GM21717 (cell line): ENCODE results near the gene CAT.

Source experiments
- ATAC-seq: cut with Tn5 transposase; IDR thresholded peaks from one replicate; pipeline ENCODE4 v1.9.1; 2021; ENCODE audit warnings: mild to moderate bottlenecking, moderate library complexity; ENCODE audit not compliant: unreplicated experiment

Gene CAT

DNA sequence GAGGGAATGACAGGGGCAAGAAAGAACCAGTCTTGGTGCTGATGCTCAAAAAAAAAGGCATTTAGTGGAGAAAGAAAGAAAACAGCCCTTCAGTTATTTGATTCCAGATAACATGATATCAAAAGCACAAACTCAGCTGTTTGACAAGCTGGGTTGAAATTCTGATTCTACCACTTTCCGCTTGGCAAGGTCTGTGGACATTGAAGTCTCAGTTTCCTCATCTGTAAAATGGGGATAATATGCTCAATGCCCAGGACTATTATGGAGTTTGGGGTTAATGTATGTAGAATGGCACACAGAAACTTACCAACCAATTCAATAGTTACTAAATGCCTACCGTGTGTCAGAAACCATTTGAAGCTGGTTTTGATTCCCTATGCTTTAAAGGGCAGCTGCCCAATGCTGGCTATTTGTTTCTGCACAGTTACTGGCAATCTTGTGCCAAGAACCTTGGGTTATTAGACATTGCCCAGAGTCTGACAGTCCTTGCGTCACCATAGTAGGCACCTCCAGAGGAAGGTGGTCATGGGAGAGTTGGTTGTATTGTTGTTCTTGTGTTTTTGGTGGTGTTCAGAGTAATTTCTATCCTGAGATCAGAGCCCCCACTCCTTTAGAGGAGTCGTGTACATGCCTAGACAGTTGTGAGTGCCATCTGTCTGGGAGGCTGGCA, 55.3 kb downstream of the CAT start:
- no peak for ATAC-seq

DNA sequence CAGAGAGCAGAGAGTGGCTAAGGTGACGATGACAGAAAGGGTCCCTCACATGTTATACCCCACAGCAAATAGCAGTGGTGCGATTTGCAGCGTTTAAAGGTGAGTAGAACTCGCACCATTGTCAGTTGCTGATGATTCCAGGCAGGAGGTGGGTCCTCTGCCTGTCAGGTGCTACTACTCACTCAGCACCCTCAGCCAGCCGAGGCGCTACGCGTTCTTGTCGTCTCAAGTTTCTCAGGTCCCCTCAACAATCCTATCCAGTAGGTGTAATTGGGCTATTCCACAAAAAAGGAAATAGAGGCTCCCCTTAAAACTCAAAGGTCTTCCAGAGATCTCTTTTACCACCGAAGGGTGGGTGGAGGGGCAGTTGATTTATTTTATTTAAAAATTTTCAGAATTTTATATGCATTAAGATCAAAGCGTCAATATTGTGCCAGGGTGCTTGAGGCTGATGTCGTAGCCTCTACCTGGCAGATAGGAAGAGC, 56.5 kb downstream of the CAT start:
- no peak for ATAC-seq

GRCh38 chr11:34495724-34496377, 57.1 kb downstream of the CAT start:
- no peak for ATAC-seq

DNA sequence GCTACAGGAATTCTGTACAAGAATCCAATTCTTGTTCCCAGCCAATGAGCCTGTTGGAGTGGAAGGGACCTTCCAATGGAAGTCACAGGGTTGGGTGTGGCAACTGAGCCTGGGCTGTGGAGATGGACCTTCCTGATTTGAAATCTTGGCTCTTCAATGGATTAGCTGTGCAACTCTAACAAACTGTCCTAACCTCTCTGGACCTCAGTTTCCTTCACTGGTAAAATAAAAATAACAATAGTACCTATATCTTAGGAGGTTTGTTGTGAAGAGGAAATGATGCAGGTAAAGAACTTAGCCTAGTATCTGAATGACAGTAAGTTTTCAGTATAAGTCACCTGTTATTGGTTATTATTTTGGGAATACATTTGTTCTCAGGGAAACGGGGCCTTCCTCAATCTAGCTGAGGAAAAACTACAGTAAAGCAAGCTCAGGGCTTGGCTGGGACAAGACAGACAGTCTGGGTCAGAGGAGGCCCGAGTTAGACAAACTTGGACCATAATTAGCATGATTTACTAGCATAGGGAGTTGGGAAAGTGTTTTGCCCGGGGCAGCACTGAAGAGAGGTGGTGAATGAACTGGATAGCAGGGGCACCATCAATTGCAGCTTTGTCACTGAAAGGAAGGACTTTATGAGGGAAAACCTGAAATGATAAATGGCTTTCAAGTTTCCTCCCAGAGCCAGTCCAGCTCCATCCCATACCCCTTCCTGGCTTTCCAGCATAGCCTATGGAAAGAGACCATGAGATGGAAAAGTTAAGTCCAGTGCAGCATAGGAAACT, 61.2 kb downstream of the CAT start:
- no peak for ATAC-seq

DNA sequence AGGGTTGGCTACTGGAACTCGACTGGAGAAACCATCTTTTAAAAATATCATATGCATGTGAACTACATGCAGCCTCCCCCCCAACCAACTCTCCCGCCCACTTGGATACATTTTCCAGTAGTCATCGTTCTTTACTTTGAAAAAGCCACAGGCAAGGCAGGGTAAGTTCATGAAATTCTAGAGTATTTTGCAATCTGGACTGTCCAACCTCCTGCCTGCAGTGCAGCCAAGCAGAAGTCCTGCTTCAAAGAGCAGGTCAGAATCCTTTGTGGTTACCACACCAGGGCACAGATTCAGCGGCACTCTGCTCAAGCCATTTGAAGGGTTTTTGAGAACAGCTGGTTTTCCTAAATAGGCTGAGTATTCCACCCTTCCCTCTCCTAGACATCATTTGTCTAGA, 62.8 kb downstream of the CAT start:
- ATAC-seq: no peak

- no peak for ATAC-seq
These were observed 63.2 kb downstream of the CAT start for GRCh38 chr11:34501949-34502348.

- no peak for ATAC-seq
These were observed 64.2 kb downstream of the CAT start for GRCh38 chr11:34502949-34503348.

- no peak for ATAC-seq
These were observed 67.1 kb downstream of the CAT start for GRCh38 chr11:34505874-34506273.

DNA sequence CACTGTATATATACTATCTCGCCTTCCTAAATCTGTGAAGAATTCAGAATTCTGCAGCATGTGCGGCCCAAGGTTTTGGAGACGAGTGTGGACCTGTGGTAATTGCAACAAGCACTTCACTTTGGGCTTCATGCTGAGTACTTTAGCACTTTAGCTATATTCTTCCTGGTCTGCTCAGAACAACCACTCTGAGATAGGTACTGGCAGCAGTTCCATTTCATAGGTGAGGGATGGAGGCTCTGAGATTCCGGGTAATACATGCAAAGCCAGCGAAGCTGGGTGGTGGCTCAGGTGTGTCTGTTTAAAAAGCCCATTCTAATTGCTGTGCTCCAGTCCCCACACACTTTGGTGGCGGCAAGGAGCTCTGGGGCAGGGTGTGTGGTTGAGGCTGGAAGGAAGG, 68.4 kb downstream of the CAT start:
- no peak for ATAC-seq

GRCh38 chr11:34507610-34508009, 68.9 kb downstream of the CAT start:
- ATAC-seq: no peak

- no peak for ATAC-seq
These were observed 69.8 kb downstream of the CAT start for GRCh38 chr11:34508524-34508923.

GRCh38 chr11:34509336-34509876, 70.7 kb downstream of the CAT start:
- no peak for ATAC-seq

DNA sequence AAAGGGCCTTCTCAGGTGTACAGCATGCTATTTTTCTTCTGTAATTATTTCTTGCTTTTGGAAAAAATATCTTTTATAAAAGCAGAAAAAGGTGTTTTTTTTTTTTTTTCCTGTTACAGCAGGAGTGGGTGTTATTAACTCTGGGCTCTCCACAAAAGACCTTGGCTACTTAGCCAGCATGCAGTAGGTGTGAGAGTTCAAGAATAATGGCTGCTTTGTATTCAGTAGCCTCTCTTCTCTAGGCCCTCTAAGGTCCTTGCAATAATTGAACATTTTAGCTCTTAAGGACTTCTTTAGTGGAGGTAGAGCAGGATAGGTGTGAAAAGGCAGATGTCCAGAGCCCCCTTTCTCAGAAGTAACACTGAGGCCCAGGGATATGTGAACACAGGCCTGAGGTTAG, 71.5 kb downstream of the CAT start:
- no peak for ATAC-seq

- no peak for ATAC-seq
These were observed 71.9 kb downstream of the CAT start for GRCh38 chr11:34510673-34511072.

- ATAC-seq: no peak
These were observed 74.3 kb downstream of the CAT start for GRCh38 chr11:34512840-34513681.

DNA sequence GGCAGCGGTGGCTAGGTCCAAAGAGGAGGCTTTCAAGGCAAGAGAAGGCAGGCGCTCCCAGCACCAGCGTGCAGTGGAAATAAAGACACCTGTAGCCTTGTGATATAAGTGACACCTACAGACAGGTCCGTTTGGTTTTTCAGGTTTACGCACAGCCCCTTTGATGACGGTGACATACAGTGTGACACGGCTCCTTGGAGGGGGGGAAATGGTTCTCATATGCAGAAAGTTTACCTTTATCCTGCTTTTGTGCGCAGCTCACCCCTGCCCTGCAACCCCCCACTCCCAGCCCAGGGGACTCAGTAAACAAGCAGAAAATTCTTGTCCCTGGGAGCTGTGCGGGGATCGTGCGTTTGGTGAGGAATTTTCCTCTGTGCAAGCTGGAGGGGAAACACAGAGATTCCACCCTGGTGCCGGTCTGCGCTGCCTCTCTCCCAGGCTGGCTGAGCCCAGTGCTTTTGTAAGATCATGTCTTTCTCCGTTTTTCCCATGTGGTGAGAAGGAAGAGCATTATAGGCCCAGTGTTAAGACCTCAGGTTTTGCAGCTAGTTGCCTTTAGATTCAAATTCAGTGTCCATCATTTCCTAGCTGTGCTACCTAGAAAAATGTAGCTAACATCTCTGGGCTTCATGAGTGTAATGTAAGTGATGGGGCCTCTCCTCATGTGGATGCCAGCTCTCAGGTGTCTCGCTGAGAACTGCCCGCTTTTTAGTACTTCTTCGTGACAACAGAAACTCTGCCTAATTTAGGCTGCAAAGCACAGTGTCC, 75.1 kb downstream of the CAT start, which contains the start of gene ELF5:
Gene ELF5, minus strand, starts transcription at position 113 of the 768 bp plus-strand sequence. CDS start 8,045 bp downstream, outside the sequence.
- ATAC-seq: no peak

GRCh38 chr11:34514597-34514996, 75.9 kb downstream of the CAT start:
- ATAC-seq: no peak

DNA sequence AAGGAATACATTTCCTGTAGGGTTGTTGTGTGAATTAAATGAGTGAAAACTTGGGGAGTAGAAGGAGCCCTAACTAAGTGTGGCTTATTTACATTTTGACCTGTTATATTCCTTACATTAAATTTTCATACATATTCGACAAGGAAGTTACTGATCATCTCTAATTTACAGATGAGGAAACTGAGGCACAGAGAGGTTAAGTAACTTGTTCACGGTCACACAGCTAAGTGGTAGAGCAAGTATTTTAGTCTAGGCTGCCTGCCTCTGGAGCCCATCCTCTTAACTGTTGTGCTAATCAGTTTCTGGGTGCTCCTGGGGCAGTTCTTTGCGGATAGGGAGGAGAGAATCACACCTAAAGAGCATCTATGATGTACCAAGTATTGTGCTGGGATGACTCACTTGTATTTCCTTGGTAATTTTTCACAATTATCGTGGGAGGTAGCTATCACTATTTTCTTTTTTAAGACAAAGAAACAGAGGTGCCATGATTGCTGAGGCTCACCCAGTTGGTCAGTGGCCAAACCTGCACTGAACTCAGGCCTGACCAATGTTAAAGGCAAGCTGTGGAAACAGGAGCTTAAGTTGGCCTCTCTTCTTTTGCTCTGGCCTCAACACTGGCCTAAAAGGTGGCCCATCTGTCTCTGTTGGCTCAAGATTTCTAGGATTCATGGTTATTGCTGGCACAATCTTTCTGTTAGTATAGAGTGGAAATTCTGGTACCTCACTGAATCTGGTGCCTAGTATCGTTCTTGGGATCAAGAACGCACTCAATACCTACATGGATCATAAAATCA, 77.7 kb downstream of the CAT start:
- ATAC-seq: no peak
